ENCODE measurements around the gene RFX3. TPM values are rescaled to one million over a fixed set of nuclear protein-coding genes. Genes with fewer than 3 reads are reported as not detected.
A peak's percentile ranks its signal among the peaks of the same experiment; 100 is the strongest.

RFX3 gene
- total RNA-seq, 2 donors from 2014 or later = 23.6 to 27.1 TPM

- H3K27me3 Mint-ChIP-seq = no peaks in the 10 kb centered on the region
- H3K4me1 Mint-ChIP-seq = peaks cover 45% of the 10 kb centered on the region
- H3K9me3 ChIP-seq (ENCODE audit: control insufficient read depth, low read length, poor library complexity, severe bottlenecking) = no peaks in the 10 kb centered on the region
- ATAC-seq (peak; percentile 65), DNase-seq (peak; percentile 82 to 84 (median 83))
- peaks cover 3% of the 10 kb centered on the region for H3K36me3 Mint-ChIP-seq (ENCODE audit: low read depth)
- H3K27ac Mint-ChIP-seq = peak overlapping the region; percentile 96
- peak overlapping the region; percentile 96 for H3K4me3 Mint-ChIP-seq
These were observed 580 bp upstream of the RFX3 start for GRCh38 chr9:3526165-3526996.

- Mint-ChIP-seq H3K27me3 (no peaks in the 10 kb centered on the region), H3K36me3 (ENCODE audit: low read depth) (peaks cover 5% of the 10 kb centered on the region), H3K4me3 (peak overlapping the region; percentile 96), H3K27ac (peak overlapping the region; percentile 96), H3K4me1 (peaks cover 46% of the 10 kb centered on the region)
- no peaks in the 10 kb centered on the region for H3K9me3 ChIP-seq (ENCODE audit: control insufficient read depth, low read length, poor library complexity, severe bottlenecking)
- ATAC-seq (no peak), DNase-seq (no peak)
These were observed 535 bp downstream of the RFX3 start for GRCh38 chr9:3525096-3525835.

GRCh38 chr9:3521966-3522365, 3.8 kb downstream of the RFX3 start:
- ATAC-seq = no peak
- Mint-ChIP-seq H3K27ac (peak overlapping the region; percentile 72), H3K27me3 (no peaks in the 10 kb centered on the region), H3K4me3 (no peak overlapping the region), H3K4me1 (peaks cover 33% of the 10 kb centered on the region), H3K36me3 (ENCODE audit: low read depth) (peaks cover 7% of the 10 kb centered on the region)
- no peak for DNase-seq
- no peaks in the 10 kb centered on the region for H3K9me3 ChIP-seq (ENCODE audit: control insufficient read depth, low read length, poor library complexity, severe bottlenecking)

- no peaks in the 10 kb centered on the region for H3K9me3 ChIP-seq (ENCODE audit: control insufficient read depth, low read length, poor library complexity, severe bottlenecking)
- peaks cover 26% of the 10 kb centered on the region for H3K4me1 Mint-ChIP-seq
- H3K4me3 Mint-ChIP-seq = no peak overlapping the region
- no peaks in the 10 kb centered on the region for H3K27me3 Mint-ChIP-seq
- no peak overlapping the region for H3K27ac Mint-ChIP-seq
- ATAC-seq (no peak), DNase-seq (no peak)
- H3K36me3 Mint-ChIP-seq (ENCODE audit: low read depth) = peaks cover 7% of the 10 kb centered on the region
These were observed 5.2 kb downstream of the RFX3 start for GRCh38 chr9:3520564-3520963.

GRCh38 chr9:3517377-3518048, 8.3 kb downstream of the RFX3 start:
- no peaks in the 10 kb centered on the region for H3K9me3 ChIP-seq (ENCODE audit: control insufficient read depth, low read length, poor library complexity, severe bottlenecking)
- DNase-seq (no peak), ATAC-seq (no peak)
- Mint-ChIP-seq H3K36me3 (ENCODE audit: low read depth) (peaks cover 4% of the 10 kb centered on the region), H3K4me1 (peaks cover 21% of the 10 kb centered on the region), H3K4me3 (no peak overlapping the region), H3K27me3 (no peaks in the 10 kb centered on the region), H3K27ac (peak overlapping the region; percentile 32)

- Mint-ChIP-seq H3K4me3 (no peak overlapping the region), H3K27ac (no peak overlapping the region), H3K27me3 (no peaks in the 10 kb centered on the region), H3K36me3 (ENCODE audit: low read depth) (peaks cover 4% of the 10 kb centered on the region), H3K4me1 (peaks cover 21% of the 10 kb centered on the region)
- DNase-seq (no peak), ATAC-seq (no peak)
- H3K9me3 ChIP-seq (ENCODE audit: control insufficient read depth, low read length, poor library complexity, severe bottlenecking) = no peaks in the 10 kb centered on the region
These were observed 9.0 kb downstream of the RFX3 start for GRCh38 chr9:3516667-3517330.

- Mint-ChIP-seq H3K27me3 (no peaks in the 10 kb centered on the region), H3K4me1 (peaks cover 25% of the 10 kb centered on the region), H3K4me3 (no peak overlapping the region), H3K27ac (no peak overlapping the region), H3K36me3 (ENCODE audit: low read depth) (peaks cover 4% of the 10 kb centered on the region)
- no peak for ATAC-seq
- no peak for DNase-seq
- H3K9me3 ChIP-seq (ENCODE audit: control insufficient read depth, low read length, poor library complexity, severe bottlenecking) = no peaks in the 10 kb centered on the region
These were observed 10.4 kb downstream of the RFX3 start for GRCh38 chr9:3515405-3515804.

- H3K9me3 ChIP-seq (ENCODE audit: control insufficient read depth, low read length, poor library complexity, severe bottlenecking) = no peaks in the 10 kb centered on the region
- H3K36me3 Mint-ChIP-seq (ENCODE audit: low read depth) = peaks cover 2% of the 10 kb centered on the region
- H3K4me3 Mint-ChIP-seq = no peak overlapping the region
- H3K4me1 Mint-ChIP-seq = peaks cover 22% of the 10 kb centered on the region
- no peak for ATAC-seq
- no peak for DNase-seq
- H3K27ac Mint-ChIP-seq = peak overlapping the region; percentile 54
- H3K27me3 Mint-ChIP-seq = no peaks in the 10 kb centered on the region
These were observed 11.0 kb downstream of the RFX3 start for GRCh38 chr9:3514786-3515185.

GRCh38 chr9:3513265-3513818, 12.5 kb downstream of the RFX3 start:
- Mint-ChIP-seq H3K36me3 (ENCODE audit: low read depth) (peaks cover 4% of the 10 kb centered on the region), H3K27me3 (no peaks in the 10 kb centered on the region), H3K4me3 (no peak overlapping the region), H3K27ac (no peak overlapping the region), H3K4me1 (peaks cover 31% of the 10 kb centered on the region)
- no peak for ATAC-seq
- no peak for DNase-seq
- no peaks in the 10 kb centered on the region for H3K9me3 ChIP-seq (ENCODE audit: control insufficient read depth, low read length, poor library complexity, severe bottlenecking)

GRCh38 chr9:3511551-3511950, 14.2 kb downstream of the RFX3 start:
- DNase-seq (no peak), ATAC-seq (no peak)
- Mint-ChIP-seq H3K36me3 (ENCODE audit: low read depth) (peaks cover 2% of the 10 kb centered on the region), H3K27ac (peak overlapping the region; percentile 6), H3K4me1 (peaks cover 31% of the 10 kb centered on the region), H3K4me3 (no peak overlapping the region), H3K27me3 (no peaks in the 10 kb centered on the region)
- no peaks in the 10 kb centered on the region for H3K9me3 ChIP-seq (ENCODE audit: control insufficient read depth, low read length, poor library complexity, severe bottlenecking)

- Mint-ChIP-seq H3K4me3 (no peak overlapping the region), H3K27ac (peak overlapping the region; percentile 6), H3K36me3 (ENCODE audit: low read depth) (peaks cover 2% of the 10 kb centered on the region), H3K4me1 (peaks cover 31% of the 10 kb centered on the region), H3K27me3 (no peaks in the 10 kb centered on the region)
- DNase-seq (no peak), ATAC-seq (no peak)
- H3K9me3 ChIP-seq (ENCODE audit: control insufficient read depth, low read length, poor library complexity, severe bottlenecking) = no peaks in the 10 kb centered on the region
These were observed 15.0 kb downstream of the RFX3 start for GRCh38 chr9:3510796-3511195.

- no peak for ATAC-seq
- Mint-ChIP-seq H3K27me3 (no peaks in the 10 kb centered on the region), H3K4me3 (no peak overlapping the region), H3K36me3 (ENCODE audit: low read depth) (peaks cover 2% of the 10 kb centered on the region), H3K4me1 (peaks cover 34% of the 10 kb centered on the region), H3K27ac (no peak overlapping the region)
- H3K9me3 ChIP-seq (ENCODE audit: control insufficient read depth, low read length, poor library complexity, severe bottlenecking) = no peaks in the 10 kb centered on the region
- DNase-seq = no peak
These were observed 15.9 kb downstream of the RFX3 start for GRCh38 chr9:3509926-3510325.
